ENCODE results near the gene ADORA2A. TPM values are rescaled to one million over a fixed set of nuclear protein-coding genes. Genes with fewer than 3 reads are reported as not detected.

ADORA2A gene
- total RNA-seq = 8.9 TPM
- polyA plus RNA-seq (ENCODE audit: insufficient read depth in 1 of 8, insufficient read length in 8 of 8, low replicate concordance in 1 of 8) = 10 to 100 TPM in 5 of 8 donors, 1 to 10 TPM in 3; 8.1 to 15.5 (median 11.3) TPM
- long read RNA-seq, donor 1, partial matches to known transcripts = 0 of 1 reads
- long read RNA-seq, donor 1, other reads (novel, unspliced or antisense) = 0 of 1 reads
- long read RNA-seq, donor 2, partial matches to known transcripts = 0 of 1 reads
- long read RNA-seq, donor 2, other reads (novel, unspliced or antisense) = 0 of 1 reads
- long read RNA-seq, donor 3 = 0 reads
- long read RNA-seq, donor 4 = 0 reads
- long read RNA-seq, donor 5, partial matches to known transcripts = 0 of 2 reads
- long read RNA-seq, donor 5, other reads (novel, unspliced or antisense) = 0 of 2 reads
- long read RNA-seq, donor 6, partial matches to known transcripts = 11 of 11 reads
- long read RNA-seq, donor 6, other reads (novel, unspliced or antisense) = 0 of 11 reads
- long read RNA-seq, donor 7, partial matches to known transcripts = 0 of 1 reads
- long read RNA-seq, donor 7, other reads (novel, unspliced or antisense) = 0 of 1 reads
- long read RNA-seq, donor 8, partial matches to known transcripts = 0 of 1 reads
- long read RNA-seq, donor 8, other reads (novel, unspliced or antisense) = 0 of 1 reads
- long read RNA-seq, donor 9, partial matches to known transcripts = 0 of 2 reads
- long read RNA-seq, donor 9, other reads (novel, unspliced or antisense) = 0 of 2 reads
- long read RNA-seq, donor 10, partial matches to known transcripts = 0 of 1 reads
- long read RNA-seq, donor 10, other reads (novel, unspliced or antisense) = 0 of 1 reads
- long read RNA-seq, donor 11, partial matches to known transcripts = 0 of 1 reads
- long read RNA-seq, donor 11, other reads (novel, unspliced or antisense) = 0 of 1 reads

GRCh38 chr22:24427500-24428164 lies at the start of gene ADORA2A:
Gene ADORA2A (plus strand): TSS chr22:24427599. CDS start chr22:24433405, 5,806 bp downstream.
- DNase-seq = no peak
- Histone ChIP-seq H3K4me3 (ENCODE audit: low read length) (no peak within 1 kb of the TSS), H3K9me3 (replicated peaks; ENCODE audit: control insufficient read depth, low read depth, low read length) (no peaks in the 10 kb centered on the region), H3K27me3 (ENCODE audit: control insufficient read depth, insufficient read depth, low read length) (peaks cover 31% of the 10 kb centered on the region), H3K27ac (ENCODE audit: low read length) (no peak within 1 kb of the TSS), H3K4me1 (ENCODE audit: control insufficient read depth, insufficient read depth, low read length) (peaks cover 61% of the 10 kb centered on the region), H3K36me3 (ENCODE audit: control insufficient read depth, insufficient read depth, low read length) (no peaks in the 10 kb centered on the region)
- 69% methylated on average over 18 of the region's 22 CpGs for WGBS (ENCODE audit: insufficient coverage)

GRCh38 chr22:24379536-24379935 lies 47.9 kb upstream of the ADORA2A start:
- H3K27me3 ChIP-seq (ENCODE audit: control insufficient read depth, insufficient read depth, low read length) = no peaks in the 10 kb centered on the region
- no peak for DNase-seq
- no peak overlapping the region for H3K27ac ChIP-seq (ENCODE audit: low read length)
- peaks cover 13% of the 10 kb centered on the region for H3K36me3 ChIP-seq (ENCODE audit: control insufficient read depth, insufficient read depth, low read length)
- no CpG with 5 or more reads among the region's 2 CpGs for WGBS (ENCODE audit: insufficient coverage)
- H3K4me1 ChIP-seq (ENCODE audit: control insufficient read depth, insufficient read depth, low read length) = peaks cover 5% of the 10 kb centered on the region
- H3K9me3 ChIP-seq (replicated peaks; ENCODE audit: control insufficient read depth, low read depth, low read length) = peaks cover 7% of the 10 kb centered on the region
- H3K4me3 ChIP-seq (ENCODE audit: low read length) = no peak overlapping the region

- no peak overlapping the region for H3K27ac ChIP-seq (ENCODE audit: low read length)
- H3K36me3 ChIP-seq (ENCODE audit: control insufficient read depth, insufficient read depth, low read length) = peaks cover 13% of the 10 kb centered on the region
- H3K9me3 ChIP-seq (replicated peaks; ENCODE audit: control insufficient read depth, low read depth, low read length) = peaks cover 1% of the 10 kb centered on the region
- no peak overlapping the region for H3K4me3 ChIP-seq (ENCODE audit: low read length)
- no peaks in the 10 kb centered on the region for H3K27me3 ChIP-seq (ENCODE audit: control insufficient read depth, insufficient read depth, low read length)
- no peak for DNase-seq
- 71% methylated on average over 4 of the region's 7 CpGs for WGBS (ENCODE audit: insufficient coverage)
- peaks cover 5% of the 10 kb centered on the region for H3K4me1 ChIP-seq (ENCODE audit: control insufficient read depth, insufficient read depth, low read length)
These were observed 47.0 kb upstream of the ADORA2A start for GRCh38 chr22:24380220-24380904.

GRCh38 chr22:24380905-24381230 lies 46.5 kb upstream of the ADORA2A start:
- H3K9me3 ChIP-seq (replicated peaks; ENCODE audit: control insufficient read depth, low read depth, low read length) = no peaks in the 10 kb centered on the region
- H3K4me1 ChIP-seq (ENCODE audit: control insufficient read depth, insufficient read depth, low read length) = peaks cover 5% of the 10 kb centered on the region
- DNase-seq = no peak
- no CpG with 5 or more reads among the region's 1 CpG for WGBS (ENCODE audit: insufficient coverage)
- H3K4me3 ChIP-seq (ENCODE audit: low read length) = no peak overlapping the region
- no peak overlapping the region for H3K27ac ChIP-seq (ENCODE audit: low read length)
- peaks cover 10% of the 10 kb centered on the region for H3K36me3 ChIP-seq (ENCODE audit: control insufficient read depth, insufficient read depth, low read length)
- no peaks in the 10 kb centered on the region for H3K27me3 ChIP-seq (ENCODE audit: control insufficient read depth, insufficient read depth, low read length)

GRCh38 chr22:24383061-24383460 lies 44.3 kb upstream of the ADORA2A start:
- H3K27ac ChIP-seq (ENCODE audit: low read length) = no peak overlapping the region
- peaks cover 4% of the 10 kb centered on the region for H3K36me3 ChIP-seq (ENCODE audit: control insufficient read depth, insufficient read depth, low read length)
- H3K4me1 ChIP-seq (ENCODE audit: control insufficient read depth, insufficient read depth, low read length) = peaks cover 5% of the 10 kb centered on the region
- no peak overlapping the region for H3K4me3 ChIP-seq (ENCODE audit: low read length)
- no peaks in the 10 kb centered on the region for H3K9me3 ChIP-seq (replicated peaks; ENCODE audit: control insufficient read depth, low read depth, low read length)
- no peak for DNase-seq
- no CpG with 5 or more reads among the region's 2 CpGs for WGBS (ENCODE audit: insufficient coverage)
- H3K27me3 ChIP-seq (ENCODE audit: control insufficient read depth, insufficient read depth, low read length) = no peaks in the 10 kb centered on the region

- no peak for DNase-seq
- 80% methylated on average over 1 of the region's 1 CpG for WGBS (ENCODE audit: insufficient coverage)
- Histone ChIP-seq H3K4me1 (ENCODE audit: control insufficient read depth, insufficient read depth, low read length) (peaks cover 5% of the 10 kb centered on the region), H3K4me3 (ENCODE audit: low read length) (no peak overlapping the region), H3K27me3 (ENCODE audit: control insufficient read depth, insufficient read depth, low read length) (no peaks in the 10 kb centered on the region), H3K36me3 (ENCODE audit: control insufficient read depth, insufficient read depth, low read length) (no peaks in the 10 kb centered on the region), H3K9me3 (replicated peaks; ENCODE audit: control insufficient read depth, low read depth, low read length) (no peaks in the 10 kb centered on the region), H3K27ac (ENCODE audit: low read length) (no peak overlapping the region)
These were observed 43.3 kb upstream of the ADORA2A start for GRCh38 chr22:24384131-24384530.

- no peak overlapping the region for H3K4me3 ChIP-seq (ENCODE audit: low read length)
- no peaks in the 10 kb centered on the region for H3K9me3 ChIP-seq (replicated peaks; ENCODE audit: control insufficient read depth, low read depth, low read length)
- peaks cover 9% of the 10 kb centered on the region for H3K4me1 ChIP-seq (ENCODE audit: control insufficient read depth, insufficient read depth, low read length)
- DNase-seq = no peak
- 80% methylated on average over 1 of the region's 2 CpGs for WGBS (ENCODE audit: insufficient coverage)
- no peaks in the 10 kb centered on the region for H3K27me3 ChIP-seq (ENCODE audit: control insufficient read depth, insufficient read depth, low read length)
- H3K36me3 ChIP-seq (ENCODE audit: control insufficient read depth, insufficient read depth, low read length) = no peaks in the 10 kb centered on the region
- H3K27ac ChIP-seq (ENCODE audit: low read length) = no peak overlapping the region
These were observed 40.4 kb upstream of the ADORA2A start for GRCh38 chr22:24386937-24387471.

- Histone ChIP-seq H3K4me3 (ENCODE audit: low read length) (no peak overlapping the region), H3K9me3 (replicated peaks; ENCODE audit: control insufficient read depth, low read depth, low read length) (no peaks in the 10 kb centered on the region), H3K27me3 (ENCODE audit: control insufficient read depth, insufficient read depth, low read length) (no peaks in the 10 kb centered on the region), H3K4me1 (ENCODE audit: control insufficient read depth, insufficient read depth, low read length) (peaks cover 11% of the 10 kb centered on the region), H3K27ac (ENCODE audit: low read length) (peak overlapping the region; percentile 80), H3K36me3 (ENCODE audit: control insufficient read depth, insufficient read depth, low read length) (peaks cover 4% of the 10 kb centered on the region)
- no peak for DNase-seq
- WGBS (ENCODE audit: insufficient coverage) = no CpG with 5 or more reads among the region's 1 CpG
These were observed 37.7 kb upstream of the ADORA2A start for GRCh38 chr22:24389680-24390079.

- H3K4me3 ChIP-seq (ENCODE audit: low read length) = no peak overlapping the region
- DNase-seq = peak; percentile 32
- H3K27ac ChIP-seq (ENCODE audit: low read length) = peak overlapping the region; percentile 80
- H3K27me3 ChIP-seq (ENCODE audit: control insufficient read depth, insufficient read depth, low read length) = no peaks in the 10 kb centered on the region
- no CpG with 5 or more reads among the region's 2 CpGs for WGBS (ENCODE audit: insufficient coverage)
- H3K36me3 ChIP-seq (ENCODE audit: control insufficient read depth, insufficient read depth, low read length) = peaks cover 5% of the 10 kb centered on the region
- peaks cover 11% of the 10 kb centered on the region for H3K4me1 ChIP-seq (ENCODE audit: control insufficient read depth, insufficient read depth, low read length)
- no peaks in the 10 kb centered on the region for H3K9me3 ChIP-seq (replicated peaks; ENCODE audit: control insufficient read depth, low read depth, low read length)
These were observed 37.2 kb upstream of the ADORA2A start for GRCh38 chr22:24390156-24390555.

Measured in muscle of leg (tissue), 16 donors.